Measurements from ENCODE around the gene ACOT11.

Gene ACOT11

DNA sequence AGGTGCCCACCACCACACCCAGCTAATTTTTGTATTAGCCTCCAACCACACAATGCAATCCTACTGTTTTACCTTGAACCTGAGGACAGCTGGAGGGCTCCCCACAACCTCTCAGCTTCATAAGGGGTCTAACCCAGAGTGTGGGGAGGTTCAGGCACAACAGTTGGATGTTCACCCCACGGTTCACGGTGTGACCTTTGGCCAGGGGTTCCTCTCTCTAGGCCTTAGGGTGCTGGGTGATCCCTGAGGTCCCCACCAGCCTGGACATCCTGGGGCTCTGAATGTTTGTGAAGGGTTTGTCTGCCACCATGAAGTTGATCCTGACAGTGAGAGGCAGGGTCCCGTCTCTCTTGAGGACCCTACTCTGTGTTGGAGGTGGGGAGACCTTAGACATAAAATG lies 3.9 kb downstream of the ACOT11 start:
- no peak overlapping the region for H3K27ac ChIP-seq (ENCODE audit: low read depth, low read length)
- no peaks in the 10 kb centered on the region for H3K9me3 ChIP-seq (ENCODE audit: control insufficient read depth, insufficient read depth, low read depth, low read length)
- H3K4me1 ChIP-seq (ENCODE audit: control insufficient read depth, insufficient read depth, low read length) = peaks cover 16% of the 10 kb centered on the region; the same call in 1 of the 2 replicates
- no peaks in the 10 kb centered on the region for H3K36me3 ChIP-seq (ENCODE audit: control insufficient read depth, insufficient read depth, low read length)
- H3K4me3 ChIP-seq (ENCODE audit: low read depth, low read length) = no peak overlapping the region
- no peak overlapping the region for H3K9ac ChIP-seq (ENCODE audit: low read length)
- H3K27me3 ChIP-seq (ENCODE audit: control insufficient read depth, insufficient read depth, low read length) = no peaks in the 10 kb centered on the region

DNA sequence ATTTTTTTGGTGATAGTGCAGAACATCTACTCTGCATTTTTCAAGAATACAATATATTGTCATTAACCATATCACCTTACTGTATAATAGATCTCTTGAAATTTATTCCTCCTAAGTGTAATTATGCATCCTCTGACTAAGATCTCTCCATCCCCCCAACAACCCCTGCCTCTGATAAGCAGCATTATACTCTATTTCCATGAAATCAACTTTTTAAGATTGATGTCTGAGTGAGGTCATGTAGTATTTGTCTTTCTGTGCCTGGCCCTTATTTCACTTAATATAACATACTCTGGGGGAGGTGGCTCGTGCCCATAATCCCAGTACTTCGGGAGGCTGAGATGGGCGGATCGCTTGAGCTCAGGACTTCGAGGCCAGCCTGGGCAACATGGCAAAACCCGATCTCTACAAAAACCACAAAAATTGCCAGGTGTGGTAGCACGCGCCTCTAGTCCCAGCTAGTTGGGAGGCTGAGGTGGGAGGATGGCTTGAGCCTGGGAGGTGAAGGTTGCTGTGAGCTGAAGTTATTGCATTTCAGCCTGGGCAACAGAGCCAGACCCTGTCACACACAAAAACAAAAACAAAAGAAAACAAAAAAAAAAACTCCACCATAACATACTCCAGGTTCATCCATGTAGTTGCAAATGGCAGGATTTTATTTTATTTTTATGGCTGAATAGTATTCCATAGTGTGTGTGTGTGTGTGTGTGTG lies 5.7 kb downstream of the ACOT11 start:
- Histone ChIP-seq H3K4me1 (ENCODE audit: control insufficient read depth, insufficient read depth, low read length) (peaks cover 7% of the 10 kb centered on the region; the same call in 1 of the 2 replicates), H3K9ac (ENCODE audit: low read length) (no peak overlapping the region), H3K4me3 (ENCODE audit: low read depth, low read length) (no peak overlapping the region), H3K36me3 (ENCODE audit: control insufficient read depth, insufficient read depth, low read length) (no peaks in the 10 kb centered on the region), H3K27me3 (ENCODE audit: control insufficient read depth, insufficient read depth, low read length) (no peaks in the 10 kb centered on the region), H3K9me3 (ENCODE audit: control insufficient read depth, insufficient read depth, low read depth, low read length) (no peaks in the 10 kb centered on the region), H3K27ac (ENCODE audit: low read depth, low read length) (no peak overlapping the region)

DNA sequence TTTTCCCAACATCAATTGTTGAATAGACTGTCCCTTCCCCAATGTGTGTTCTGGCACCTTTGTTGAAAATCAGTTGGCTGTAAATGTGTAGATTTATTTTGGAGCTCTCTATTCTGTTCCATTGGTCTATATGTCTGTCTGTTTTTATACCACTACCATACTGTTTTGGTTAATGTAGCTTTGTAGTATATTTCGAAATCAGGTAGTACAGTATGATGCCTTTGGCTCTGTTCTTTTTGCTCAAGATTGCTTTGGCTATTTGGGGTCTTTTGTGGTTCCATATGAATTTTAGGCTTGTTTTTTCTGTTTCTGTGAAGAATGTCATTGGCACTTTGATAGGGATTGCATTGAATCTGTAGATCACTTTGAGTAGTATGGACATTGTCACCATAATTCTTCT lies 8.1 kb downstream of the ACOT11 start:
- Histone ChIP-seq H3K27me3 (ENCODE audit: control insufficient read depth, insufficient read depth, low read length) (no peaks in the 10 kb centered on the region), H3K4me3 (ENCODE audit: low read depth, low read length) (no peak overlapping the region), H3K9ac (ENCODE audit: low read length) (no peak overlapping the region), H3K27ac (ENCODE audit: low read depth, low read length) (no peak overlapping the region), H3K9me3 (ENCODE audit: control insufficient read depth, insufficient read depth, low read depth, low read length) (no peaks in the 10 kb centered on the region), H3K36me3 (ENCODE audit: control insufficient read depth, insufficient read depth, low read length) (no peaks in the 10 kb centered on the region), H3K4me1 (ENCODE audit: control insufficient read depth, insufficient read depth, low read length) (no peaks in the 10 kb centered on the region)

DNA sequence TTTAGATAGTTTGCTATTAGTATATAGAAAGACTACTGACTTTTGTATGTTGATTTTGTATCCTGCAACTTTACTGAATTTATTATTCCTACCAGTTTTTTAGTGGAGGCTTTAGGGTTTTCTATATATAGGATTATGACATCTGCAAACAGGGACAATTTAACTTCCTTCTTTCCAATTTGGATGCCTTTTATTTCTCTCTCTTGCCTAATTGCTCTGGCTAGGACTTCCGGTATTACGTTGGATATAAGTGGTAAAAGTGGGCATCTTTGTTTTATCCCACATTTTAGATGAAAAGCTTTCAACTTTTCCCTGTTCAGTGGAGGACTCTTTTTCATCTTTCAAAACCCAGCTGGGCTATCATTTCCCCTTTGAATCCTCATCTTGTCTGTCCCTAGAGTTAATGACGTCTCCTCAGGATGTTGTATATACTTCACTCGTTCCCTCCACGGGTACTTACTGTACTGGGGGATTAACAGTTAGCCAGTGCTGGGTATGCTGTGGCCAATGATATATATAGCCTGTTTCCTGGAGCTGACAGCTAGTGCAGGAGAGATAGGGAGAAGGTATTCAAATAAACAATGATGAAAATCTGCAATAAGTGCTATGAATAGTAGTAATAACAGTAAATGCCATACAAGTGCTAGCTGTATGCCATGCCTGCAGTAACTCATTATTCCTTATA lies 9.8 kb downstream of the ACOT11 start:
- H3K4me1 ChIP-seq (ENCODE audit: control insufficient read depth, insufficient read depth, low read length) = no peaks in the 10 kb centered on the region
- no peaks in the 10 kb centered on the region for H3K27me3 ChIP-seq (ENCODE audit: control insufficient read depth, insufficient read depth, low read length)
- H3K4me3 ChIP-seq (ENCODE audit: low read depth, low read length) = no peak overlapping the region
- H3K9ac ChIP-seq (ENCODE audit: low read length) = no peak overlapping the region
- no peaks in the 10 kb centered on the region for H3K9me3 ChIP-seq (ENCODE audit: control insufficient read depth, insufficient read depth, low read depth, low read length)
- no peak overlapping the region for H3K27ac ChIP-seq (ENCODE audit: low read depth, low read length)
- no peaks in the 10 kb centered on the region for H3K36me3 ChIP-seq (ENCODE audit: control insufficient read depth, insufficient read depth, low read length)

DNA sequence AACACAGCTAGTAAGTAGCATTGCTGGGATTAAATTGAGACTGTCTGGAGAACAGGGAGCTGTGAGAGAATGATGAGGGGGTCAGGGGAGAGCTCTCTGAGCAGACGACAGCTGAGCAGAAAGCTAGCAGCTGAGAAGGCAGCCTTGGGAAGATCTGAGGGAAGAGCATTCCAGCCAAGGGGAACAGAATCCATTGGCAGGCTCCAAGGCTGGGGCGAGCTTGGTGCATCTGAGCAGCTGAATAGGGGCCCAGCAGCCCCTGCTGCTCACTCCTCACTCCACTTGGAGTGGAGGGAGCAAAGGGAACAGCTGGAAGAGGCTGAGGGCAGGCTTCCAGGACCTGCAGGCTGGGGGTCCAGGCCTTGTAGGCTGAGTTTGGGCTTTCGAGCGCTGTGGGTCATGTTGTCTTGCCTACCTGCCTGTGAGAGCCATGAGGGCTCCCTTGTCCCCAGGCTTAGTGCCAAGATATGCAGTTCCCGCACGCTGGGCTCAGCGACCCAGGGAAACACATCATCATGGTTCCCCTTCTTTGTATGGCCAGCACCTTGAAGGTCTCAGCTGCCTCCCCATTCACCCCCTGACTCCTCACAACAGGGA lies 10.5 kb downstream of the ACOT11 start:
- H3K4me3 ChIP-seq (ENCODE audit: low read depth, low read length) = no peak overlapping the region
- H3K9me3 ChIP-seq (ENCODE audit: control insufficient read depth, insufficient read depth, low read depth, low read length) = peaks cover 5% of the 10 kb centered on the region; the same call in 1 of the 2 replicates
- no peak overlapping the region for H3K27ac ChIP-seq (ENCODE audit: low read depth, low read length)
- H3K4me1 ChIP-seq (ENCODE audit: control insufficient read depth, insufficient read depth, low read length) = no peaks in the 10 kb centered on the region
- H3K36me3 ChIP-seq (ENCODE audit: control insufficient read depth, insufficient read depth, low read length) = no peaks in the 10 kb centered on the region
- no peaks in the 10 kb centered on the region for H3K27me3 ChIP-seq (ENCODE audit: control insufficient read depth, insufficient read depth, low read length)
- no peak overlapping the region for H3K9ac ChIP-seq (ENCODE audit: low read length)

DNA sequence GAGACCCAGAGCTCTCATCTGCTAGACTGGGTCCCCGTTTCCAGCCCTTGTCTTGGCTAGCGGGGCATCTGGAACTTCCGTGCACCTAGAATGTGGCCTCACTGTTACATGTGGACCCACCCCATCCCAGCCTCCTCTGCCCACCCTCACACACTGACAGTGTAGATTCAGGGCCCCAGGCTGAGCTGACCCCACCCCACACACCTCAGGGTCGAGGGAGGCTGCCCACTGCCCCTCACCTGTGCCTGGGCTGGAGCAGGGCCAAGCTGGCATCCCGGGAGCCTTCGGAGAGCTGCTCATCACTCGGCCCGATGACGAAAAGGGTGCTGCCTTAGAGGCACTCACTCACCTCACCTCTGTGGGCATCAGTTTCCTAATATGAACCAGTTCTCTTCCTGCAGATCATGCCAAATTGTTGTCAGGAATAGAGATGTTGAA lies 11.1 kb downstream of the ACOT11 start:
- Histone ChIP-seq H3K9me3 (ENCODE audit: control insufficient read depth, insufficient read depth, low read depth, low read length) (peaks cover 6% of the 10 kb centered on the region; the same call in 1 of the 2 replicates), H3K4me3 (ENCODE audit: low read depth, low read length) (no peak overlapping the region), H3K9ac (ENCODE audit: low read length) (no peak overlapping the region), H3K27ac (ENCODE audit: low read depth, low read length) (no peak overlapping the region), H3K36me3 (ENCODE audit: control insufficient read depth, insufficient read depth, low read length) (no peaks in the 10 kb centered on the region), H3K27me3 (ENCODE audit: control insufficient read depth, insufficient read depth, low read length) (no peaks in the 10 kb centered on the region), H3K4me1 (ENCODE audit: control insufficient read depth, insufficient read depth, low read length) (no peaks in the 10 kb centered on the region)

DNA sequence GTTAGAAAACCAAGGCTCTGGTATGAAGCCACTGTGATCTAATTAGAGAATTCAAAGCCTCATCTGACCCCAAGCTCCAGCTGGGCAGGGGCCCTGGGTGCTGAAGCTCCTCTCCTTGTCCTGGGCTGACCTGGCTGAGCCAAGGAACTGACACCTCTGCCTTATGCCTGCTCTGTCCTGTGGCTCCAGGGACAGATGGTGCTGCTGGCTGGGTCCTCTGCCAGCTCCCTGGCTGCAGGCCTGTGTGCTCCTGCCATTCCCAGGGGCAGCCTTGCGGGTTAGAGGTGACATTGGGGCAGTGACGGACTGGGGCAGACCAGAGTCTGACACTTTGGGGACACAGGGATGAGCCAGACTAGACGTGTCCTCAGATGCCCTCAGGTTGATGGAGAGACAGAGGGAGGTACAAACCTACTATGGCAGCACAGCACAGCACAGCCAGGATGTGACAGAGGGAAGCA lies 11.8 kb downstream of the ACOT11 start:
- peaks cover 6% of the 10 kb centered on the region; the same call in 1 of the 2 replicates for H3K9me3 ChIP-seq (ENCODE audit: control insufficient read depth, insufficient read depth, low read depth, low read length)
- no peak overlapping the region for H3K9ac ChIP-seq (ENCODE audit: low read length)
- H3K27me3 ChIP-seq (ENCODE audit: control insufficient read depth, insufficient read depth, low read length) = no peaks in the 10 kb centered on the region
- H3K4me1 ChIP-seq (ENCODE audit: control insufficient read depth, insufficient read depth, low read length) = peaks cover 2% of the 10 kb centered on the region; the same call in 1 of the 2 replicates
- no peak overlapping the region for H3K4me3 ChIP-seq (ENCODE audit: low read depth, low read length)
- H3K36me3 ChIP-seq (ENCODE audit: control insufficient read depth, insufficient read depth, low read length) = no peaks in the 10 kb centered on the region
- no peak overlapping the region for H3K27ac ChIP-seq (ENCODE audit: low read depth, low read length)

DNA sequence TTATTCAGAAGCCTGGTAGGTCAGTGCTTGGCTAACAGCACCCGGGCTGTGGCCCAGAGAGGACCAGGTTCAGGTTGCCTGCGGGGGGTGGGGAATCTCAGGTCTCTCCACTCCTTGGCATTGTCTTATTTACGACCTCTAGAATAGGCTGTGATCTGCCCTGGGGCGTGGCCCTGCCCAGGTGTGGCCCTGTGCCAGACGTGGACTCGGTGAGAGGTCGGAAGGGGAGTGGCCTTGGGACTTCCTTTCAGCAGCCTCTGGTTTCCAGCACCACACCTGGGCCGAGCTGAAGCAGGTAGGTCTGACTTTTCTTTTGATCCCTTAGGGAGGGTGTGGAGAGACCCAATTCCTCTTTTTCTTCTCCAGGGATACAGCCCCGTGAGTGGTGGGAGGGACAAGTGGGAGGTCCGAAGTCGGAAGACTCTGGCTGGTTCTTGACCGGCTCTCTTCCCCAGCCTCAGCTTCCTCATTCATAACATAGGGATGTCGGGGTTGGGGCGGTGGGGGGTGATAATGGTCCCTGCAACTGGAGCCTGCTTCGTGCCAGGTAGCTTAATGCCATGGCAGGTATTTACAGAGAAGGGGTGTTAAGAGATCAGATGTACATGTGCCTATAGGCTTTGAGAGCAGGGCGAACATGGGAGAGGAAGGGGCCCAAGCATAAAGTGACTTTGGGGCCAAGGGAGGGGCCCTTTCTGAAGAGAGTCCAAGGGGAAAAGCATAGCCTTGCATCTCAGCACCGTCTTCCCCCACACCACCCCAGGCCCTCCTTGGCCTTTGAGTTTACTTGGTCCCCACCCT lies 16.5 kb downstream of the ACOT11 start:
- Histone ChIP-seq H3K36me3 (ENCODE audit: control insufficient read depth, insufficient read depth, low read length) (no peaks in the 10 kb centered on the region), H3K9me3 (ENCODE audit: control insufficient read depth, insufficient read depth, low read depth, low read length) (peaks cover 6% of the 10 kb centered on the region; the same call in 1 of the 2 replicates), H3K27ac (ENCODE audit: low read depth, low read length) (no peak overlapping the region), H3K27me3 (ENCODE audit: control insufficient read depth, insufficient read depth, low read length) (no peaks in the 10 kb centered on the region), H3K9ac (ENCODE audit: low read length) (no peak overlapping the region), H3K4me1 (ENCODE audit: control insufficient read depth, insufficient read depth, low read length) (peaks cover 22% of the 10 kb centered on the region), H3K4me3 (ENCODE audit: low read depth, low read length) (no peak overlapping the region; the same call in 1 of the 2 replicates)

DNA sequence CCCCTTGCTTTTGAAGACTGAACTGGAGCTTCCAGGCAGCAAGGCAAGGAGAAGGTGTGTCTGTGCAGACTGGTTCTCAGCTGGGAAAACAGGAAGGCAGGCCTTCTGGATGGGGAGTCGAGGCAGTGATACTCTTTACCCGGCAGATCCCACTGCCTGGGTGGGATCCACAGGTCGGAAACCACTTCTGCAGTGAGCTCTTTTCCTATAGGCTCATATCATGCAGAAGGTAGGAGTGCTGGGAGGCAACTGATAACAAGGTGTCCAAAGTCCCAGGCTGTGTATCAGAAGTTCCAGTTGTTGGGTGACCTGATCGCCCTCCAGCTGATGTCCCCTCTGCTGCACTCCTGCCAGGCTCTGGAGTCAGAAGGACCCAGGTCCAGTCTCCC lies 17.1 kb downstream of the ACOT11 start:
- H3K9me3 ChIP-seq (ENCODE audit: control insufficient read depth, insufficient read depth, low read depth, low read length) = peaks cover 6% of the 10 kb centered on the region; the same call in 1 of the 2 replicates
- H3K4me3 ChIP-seq (ENCODE audit: low read depth, low read length) = no peak overlapping the region
- no peaks in the 10 kb centered on the region for H3K27me3 ChIP-seq (ENCODE audit: control insufficient read depth, insufficient read depth, low read length)
- no peaks in the 10 kb centered on the region for H3K36me3 ChIP-seq (ENCODE audit: control insufficient read depth, insufficient read depth, low read length)
- H3K9ac ChIP-seq (ENCODE audit: low read length) = no peak overlapping the region
- H3K27ac ChIP-seq (ENCODE audit: low read depth, low read length) = no peak overlapping the region
- peaks cover 28% of the 10 kb centered on the region for H3K4me1 ChIP-seq (ENCODE audit: control insufficient read depth, insufficient read depth, low read length)

DNA sequence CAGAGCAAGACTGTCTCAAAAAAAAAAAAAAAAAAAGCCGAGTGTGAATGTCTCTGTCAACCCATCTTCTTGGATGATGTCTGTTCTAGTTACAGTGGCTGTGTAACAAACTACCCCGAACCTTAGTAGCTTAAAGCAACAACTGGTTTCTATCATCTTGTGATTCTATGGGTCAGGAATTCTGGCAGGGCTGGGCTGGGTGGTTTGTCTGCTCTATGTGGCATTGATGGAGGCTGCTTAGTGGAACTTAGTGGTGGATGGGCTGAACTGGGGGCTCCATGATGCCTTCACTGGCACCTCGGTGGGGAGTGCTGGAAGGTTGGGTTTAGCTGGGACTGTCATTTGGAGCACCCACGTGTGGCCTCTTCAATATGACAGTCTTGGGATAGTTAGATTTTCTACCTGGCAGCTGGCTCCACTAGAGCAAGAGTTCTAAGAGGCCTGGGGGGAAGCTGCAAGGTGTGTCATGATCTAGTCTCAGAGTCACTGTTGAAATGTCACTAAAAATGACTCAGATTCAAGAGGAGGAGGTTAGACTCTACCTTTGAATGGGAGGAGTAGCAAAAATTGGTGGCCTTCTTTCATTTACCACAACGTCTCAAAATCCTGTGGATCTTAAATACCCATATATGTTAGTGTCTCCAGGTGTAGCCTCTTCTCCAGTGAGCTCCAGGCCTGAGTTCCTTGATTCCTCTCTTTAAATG lies 18.6 kb downstream of the ACOT11 start:
- H3K9ac ChIP-seq (ENCODE audit: low read length) = no peak overlapping the region
- H3K27me3 ChIP-seq (ENCODE audit: control insufficient read depth, insufficient read depth, low read length) = no peaks in the 10 kb centered on the region
- H3K9me3 ChIP-seq (ENCODE audit: control insufficient read depth, insufficient read depth, low read depth, low read length) = peaks cover 6% of the 10 kb centered on the region; the same call in 1 of the 2 replicates
- no peak overlapping the region for H3K4me3 ChIP-seq (ENCODE audit: low read depth, low read length)
- peaks cover 36% of the 10 kb centered on the region for H3K4me1 ChIP-seq (ENCODE audit: control insufficient read depth, insufficient read depth, low read length)
- H3K36me3 ChIP-seq (ENCODE audit: control insufficient read depth, insufficient read depth, low read length) = no peaks in the 10 kb centered on the region
- no peak overlapping the region for H3K27ac ChIP-seq (ENCODE audit: low read depth, low read length)
